MCF 10A (cell line): ENCODE results near the gene RUSF1. TPM values are rescaled to one million over a fixed set of nuclear protein-coding genes. Genes with fewer than 3 reads are reported as not detected.

Experiments
- BruUV-seq: library from RNA; stranded (reverse); fragments of 400-500 nt; replicated peaks from 2 replicates; lab custom pipeline; 2021; lab: Mats Ljungman, UMichigan
- CTCF ChIA-PET: fragments of 300-600 bp; sonication (Branson Sonifier 250); formaldehyde crosslinking; extraction: SDS; loops from one replicate; lab custom pipeline; 2021; ENCODE audit warnings: antibody characterized with exemption, inconsistent platforms; lab: Yijun Ruan, JAX
- POLR2A ChIA-PET: fragments of 300-600, 350-650 bp; sonication (Branson Sonifier 250); formaldehyde crosslinking; extraction: SDS; loops from one replicate; lab custom pipeline; 2020; ENCODE audit warnings: antibody characterized with exemption, inconsistent platforms; lab: Yijun Ruan, JAX
- DNase-seq: peaks from one replicate; pipeline ENCODE4 v3.0.0-alpha.2; 2018; ENCODE audit not compliant: unreplicated experiment
- H3K27ac Mint-ChIP-seq: one replicate; pipeline ENCODE4 v1.8.0; 2022; ENCODE audit warnings: mild to moderate bottlenecking, low read depth, mixed read lengths; ENCODE audit not compliant: unreplicated experiment
- H3K27me3 Mint-ChIP-seq: one replicate; pipeline ENCODE4 v1.8.0; 2022; ENCODE audit warnings: mixed read lengths; ENCODE audit not compliant: insufficient read depth, unreplicated experiment
- H3K36me3 Mint-ChIP-seq: one replicate; pipeline ENCODE4 v1.8.0; 2022; ENCODE audit warnings: mild to moderate bottlenecking, moderate library complexity, mixed read lengths; ENCODE audit not compliant: insufficient read depth, unreplicated experiment
- H3K4me1 Mint-ChIP-seq: one replicate; pipeline ENCODE4 v1.8.0; 2022; ENCODE audit warnings: mixed read lengths; ENCODE audit not compliant: insufficient read depth, unreplicated experiment
- H3K4me3 Mint-ChIP-seq: one replicate; pipeline ENCODE4 v1.8.0; 2022; ENCODE audit warnings: mild to moderate bottlenecking, moderate library complexity, mixed read lengths; ENCODE audit not compliant: unreplicated experiment
- H3K9me3 Mint-ChIP-seq: one replicate; pipeline ENCODE4 v1.8.0; 2022; ENCODE audit warnings: mixed read lengths; ENCODE audit not compliant: unreplicated experiment
- intact Hi-C: fragments of 100-400 bp; cut with micrococcal nuclease; formaldehyde crosslinking; loops from 2 replicates; pipeline ENCODE4 v1.14.1; 2022
- total RNA-seq: library from RNA; stranded (reverse); gene quantifications from 2 replicates; pipeline ENCODE4 v1.2.3, GENCODE V29; 2022
- TF ChIP-seq, protein P1 (sequence below): fragments of 200-600 bp; IDR thresholded peaks from one replicate; pipeline ENCODE4 v1.8.0; 2022; ENCODE audit warnings: antibody characterized with exemption, mild to moderate bottlenecking; ENCODE audit not compliant: unreplicated experiment

RUSF1 gene
- total RNA-seq, 1 experiment from 2014 or later = 72.0 TPM

DNA sequence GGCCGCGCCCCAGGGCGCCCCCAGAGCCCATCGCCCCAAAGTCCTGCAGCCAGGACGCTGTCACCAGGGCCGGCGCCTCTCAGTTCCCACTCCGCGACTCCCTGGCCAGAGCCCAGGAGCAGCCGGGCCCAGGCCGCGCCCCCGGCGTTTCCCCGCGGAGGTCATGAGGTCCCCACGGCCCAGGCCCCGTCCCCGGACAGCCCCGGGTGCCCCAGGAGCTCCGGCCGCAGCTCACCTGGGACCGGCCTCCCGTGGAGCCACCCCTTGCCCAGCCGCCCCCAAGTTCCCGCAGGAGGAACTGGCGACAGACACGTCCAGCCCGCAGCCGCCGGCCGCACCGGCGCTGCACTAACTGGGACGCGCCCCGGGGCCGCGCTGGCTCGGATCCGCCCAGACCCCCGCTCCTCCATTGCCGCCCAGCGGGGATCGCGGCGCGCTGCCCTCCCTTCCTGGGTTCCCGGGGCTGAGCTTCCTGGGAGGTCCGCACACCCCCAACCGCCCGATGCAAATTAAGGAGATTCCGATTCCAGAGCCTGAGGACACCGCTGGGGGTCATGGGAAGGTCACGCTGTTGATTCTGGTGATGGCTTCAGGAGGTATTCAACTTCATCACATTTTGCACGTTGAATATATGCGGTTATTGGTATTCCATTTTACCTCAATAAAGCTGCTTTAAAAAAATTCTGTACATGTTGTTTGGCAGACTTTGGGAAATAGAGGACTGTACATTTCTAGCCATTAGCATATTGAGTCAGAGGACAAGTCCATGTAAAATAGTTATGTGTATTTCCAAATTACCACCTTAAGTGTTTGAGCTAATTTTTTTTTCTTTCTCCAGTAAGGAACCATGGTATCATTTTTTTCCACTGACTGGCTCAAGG, 29.4 kb upstream of the RUSF1 start:
- no peak for DNase-seq
- BruUV-seq = no TSS peak
- TF ChIP-seq, protein P1, sequence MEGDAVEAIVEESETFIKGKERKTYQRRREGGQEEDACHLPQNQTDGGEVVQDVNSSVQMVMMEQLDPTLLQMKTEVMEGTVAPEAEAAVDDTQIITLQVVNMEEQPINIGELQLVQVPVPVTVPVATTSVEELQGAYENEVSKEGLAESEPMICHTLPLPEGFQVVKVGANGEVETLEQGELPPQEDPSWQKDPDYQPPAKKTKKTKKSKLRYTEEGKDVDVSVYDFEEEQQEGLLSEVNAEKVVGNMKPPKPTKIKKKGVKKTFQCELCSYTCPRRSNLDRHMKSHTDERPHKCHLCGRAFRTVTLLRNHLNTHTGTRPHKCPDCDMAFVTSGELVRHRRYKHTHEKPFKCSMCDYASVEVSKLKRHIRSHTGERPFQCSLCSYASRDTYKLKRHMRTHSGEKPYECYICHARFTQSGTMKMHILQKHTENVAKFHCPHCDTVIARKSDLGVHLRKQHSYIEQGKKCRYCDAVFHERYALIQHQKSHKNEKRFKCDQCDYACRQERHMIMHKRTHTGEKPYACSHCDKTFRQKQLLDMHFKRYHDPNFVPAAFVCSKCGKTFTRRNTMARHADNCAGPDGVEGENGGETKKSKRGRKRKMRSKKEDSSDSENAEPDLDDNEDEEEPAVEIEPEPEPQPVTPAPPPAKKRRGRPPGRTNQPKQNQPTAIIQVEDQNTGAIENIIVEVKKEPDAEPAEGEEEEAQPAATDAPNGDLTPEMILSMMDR = no peak
- Mint-ChIP-seq H3K27me3 (no peaks in the 10 kb centered on the region), H3K27ac (no peak overlapping the region), H3K9me3 (no peaks in the 10 kb centered on the region), H3K4me3 (no peak overlapping the region), H3K36me3 (no peaks in the 10 kb centered on the region), H3K4me1 (no peaks in the 10 kb centered on the region)
- ChIA-PET CTCF (no interaction called here), POLR2A (no interaction called here)
- intact Hi-C loops = no loop called here

DNA sequence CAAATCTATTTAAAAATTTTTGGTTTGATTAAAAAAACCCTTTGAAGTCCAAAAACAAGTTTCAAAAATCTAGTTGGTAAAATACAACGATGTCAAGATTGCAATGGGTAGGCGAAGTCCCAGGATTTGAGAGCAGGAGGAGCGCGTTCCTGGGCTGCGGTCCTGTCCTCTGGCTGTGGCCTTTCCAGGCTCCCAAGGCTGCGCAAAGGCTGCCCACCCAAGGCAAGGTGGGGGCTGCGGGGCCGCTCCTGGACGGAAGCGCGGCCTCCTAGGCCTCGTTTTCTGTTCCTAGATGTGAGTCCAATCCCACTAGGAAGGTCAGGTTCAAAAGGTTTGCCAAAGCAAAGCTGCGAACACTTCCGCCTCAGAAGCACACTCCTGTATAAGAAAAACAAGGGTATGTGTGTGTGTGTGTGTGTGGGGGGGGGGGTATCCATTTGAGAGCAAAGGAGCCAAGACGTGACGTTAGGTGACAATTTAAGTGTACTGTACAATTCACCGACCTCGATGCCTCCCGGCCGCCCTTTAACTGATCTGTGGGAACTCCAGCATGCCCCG, 28.7 kb upstream of the RUSF1 start:
- no peaks in the 10 kb centered on the region for H3K9me3 Mint-ChIP-seq
- no peaks in the 10 kb centered on the region for H3K4me1 Mint-ChIP-seq
- intact Hi-C loops = no loop called here
- no peaks in the 10 kb centered on the region for H3K27me3 Mint-ChIP-seq
- CTCF ChIA-PET = no interaction called here
- H3K27ac Mint-ChIP-seq = no peak overlapping the region
- no peak overlapping the region for H3K4me3 Mint-ChIP-seq
- BruUV-seq = no TSS peak
- POLR2A ChIA-PET = no interaction called here
- TF ChIP-seq, protein P1 = no peak
- no peaks in the 10 kb centered on the region for H3K36me3 Mint-ChIP-seq
- DNase-seq = no peak

DNA sequence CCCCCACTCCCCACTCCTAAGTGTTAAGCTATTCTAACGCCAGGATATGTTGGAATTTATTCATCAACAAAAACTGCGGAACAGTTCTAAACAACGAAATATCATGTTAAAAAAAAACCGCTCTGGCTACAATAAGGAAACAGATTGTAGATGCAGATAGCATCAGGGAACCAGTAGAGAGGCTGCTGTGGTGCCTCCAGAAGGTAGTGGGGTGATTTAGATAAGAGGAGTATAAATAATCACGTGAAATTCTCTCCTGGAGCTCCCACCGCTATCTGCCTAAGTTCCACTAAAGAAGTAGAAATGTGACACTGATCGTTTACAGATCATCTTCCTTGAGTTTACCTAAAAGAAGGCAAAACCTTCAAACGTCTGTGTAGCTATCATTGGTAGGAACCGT, 27.5 kb upstream of the RUSF1 start:
- no peak overlapping the region for H3K4me3 Mint-ChIP-seq
- no peaks in the 10 kb centered on the region for H3K9me3 Mint-ChIP-seq
- H3K27me3 Mint-ChIP-seq = no peaks in the 10 kb centered on the region
- POLR2A ChIA-PET = interaction anchor here (0.6 kb wide), 1 partner anchor 108 kb away, joined by 4 read pairs; no protein-coding TSS in a partner anchor
- H3K36me3 Mint-ChIP-seq = no peaks in the 10 kb centered on the region
- TF ChIP-seq, protein P1 = no peak
- H3K4me1 Mint-ChIP-seq = no peaks in the 10 kb centered on the region
- no peak for DNase-seq
- BruUV-seq = no TSS peak
- intact Hi-C loops = no loop called here
- H3K27ac Mint-ChIP-seq = no peak overlapping the region
- CTCF ChIA-PET = no interaction called here

DNA sequence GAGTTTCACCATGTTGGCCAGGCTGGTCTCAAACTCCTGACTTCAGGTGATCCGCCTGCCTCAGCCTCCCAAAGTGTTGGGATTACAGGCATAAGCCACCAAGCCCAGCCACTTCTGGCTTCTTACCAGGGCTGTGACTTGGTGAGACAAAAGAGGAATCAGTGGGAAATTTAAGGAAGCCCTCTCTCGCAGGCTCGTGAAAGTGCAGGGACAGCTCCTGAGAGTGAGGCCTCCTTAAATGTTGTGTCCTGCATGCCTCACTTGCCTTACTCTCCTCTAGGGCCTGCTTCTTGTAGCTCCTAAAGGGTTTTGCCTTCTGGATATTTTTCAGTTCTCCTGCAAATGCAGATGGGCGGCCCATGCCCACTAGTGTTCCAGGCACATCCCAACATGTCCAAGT, 24.7 kb upstream of the RUSF1 start:
- intact Hi-C loops = no loop called here
- ChIA-PET POLR2A (no interaction called here), CTCF (interaction anchor here (0.6 kb wide), 1 partner anchor 11 kb away, joined by 3 read pairs; no protein-coding TSS in a partner anchor)
- Mint-ChIP-seq H3K36me3 (no peaks in the 10 kb centered on the region), H3K4me1 (no peaks in the 10 kb centered on the region), H3K4me3 (no peak overlapping the region), H3K27me3 (peaks cover 14% of the 10 kb centered on the region), H3K9me3 (no peaks in the 10 kb centered on the region), H3K27ac (no peak overlapping the region)
- DNase-seq = no peak
- TF ChIP-seq, protein P1 = no peak
- BruUV-seq = no TSS peak
